Right renal pelvis (tissue), 4 donors: ENCODE data around the gene SPTBN5. TPM values are rescaled to one million over a fixed set of nuclear protein-coding genes. Genes with fewer than 3 reads are reported as not detected.

Experiments
- DNase-seq, 4 donors: peaks; one replicate each; pipeline ENCODE4 v3.0.0-alpha.2; 2013; ENCODE audit warnings: low read depth in 4 of 4, low spot score in 3 of 4, missing footprints in 1 of 4
- polyA plus RNA-seq, 4 donors: library from polyadenylated mRNA; unstranded; fragments of 120-200 nt; gene quantifications; one replicate each; pipeline ENCODE4 v1.2.1, GENCODE V29; 2013; ENCODE audit not compliant: insufficient read length in 4 of 4

The SPTBN5 gene
- polyA plus RNA-seq, 4 donors, result 2.6 to 3.0 (median 2.7) TPM

DNA sequence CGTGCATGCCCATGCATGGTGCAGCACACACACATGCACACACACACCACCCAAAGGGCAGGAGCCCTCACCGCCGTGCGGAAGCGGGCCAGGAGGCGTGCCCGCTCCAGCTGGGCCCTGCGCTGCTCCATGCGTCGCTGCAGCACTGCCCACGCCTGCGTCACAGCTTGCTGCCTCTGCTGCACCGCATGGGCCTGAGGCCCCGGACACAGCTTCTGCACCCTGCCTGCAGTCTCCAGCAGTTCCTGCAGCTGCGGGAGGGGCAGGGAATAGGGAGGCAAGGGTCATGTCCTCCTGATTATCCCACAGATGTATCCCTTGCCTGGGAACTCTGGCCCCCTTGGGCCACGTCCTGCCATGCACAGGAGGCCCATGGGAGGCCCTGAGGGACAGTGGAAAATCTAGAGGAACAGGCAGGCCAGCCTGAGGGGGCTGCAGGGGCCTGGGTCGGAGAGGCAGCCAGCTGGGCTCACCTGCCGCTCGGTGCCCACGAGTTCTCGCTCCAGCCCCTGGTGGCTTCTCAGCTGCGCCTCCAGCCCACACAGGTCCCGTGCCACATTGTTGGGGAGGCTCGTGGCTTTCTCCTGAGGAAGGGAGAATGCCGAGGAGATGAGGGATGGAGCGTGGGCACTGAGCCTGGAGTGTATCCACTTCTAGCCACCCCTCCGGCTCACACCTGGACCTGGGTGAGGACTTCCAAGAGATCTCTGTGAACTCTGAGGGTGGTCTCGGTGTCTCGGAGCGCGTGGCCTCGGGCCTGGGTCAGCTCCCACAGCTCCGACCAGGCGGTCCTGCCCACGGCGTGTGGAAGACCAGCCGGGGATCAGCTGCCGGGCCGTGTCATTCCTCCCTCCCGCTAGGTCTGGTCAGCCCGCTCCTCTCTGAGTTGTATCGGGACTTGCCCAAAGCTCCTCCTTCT lies 23.8 kb downstream of the SPTBN5 start:
- DNase-seq, result no peak

DNA sequence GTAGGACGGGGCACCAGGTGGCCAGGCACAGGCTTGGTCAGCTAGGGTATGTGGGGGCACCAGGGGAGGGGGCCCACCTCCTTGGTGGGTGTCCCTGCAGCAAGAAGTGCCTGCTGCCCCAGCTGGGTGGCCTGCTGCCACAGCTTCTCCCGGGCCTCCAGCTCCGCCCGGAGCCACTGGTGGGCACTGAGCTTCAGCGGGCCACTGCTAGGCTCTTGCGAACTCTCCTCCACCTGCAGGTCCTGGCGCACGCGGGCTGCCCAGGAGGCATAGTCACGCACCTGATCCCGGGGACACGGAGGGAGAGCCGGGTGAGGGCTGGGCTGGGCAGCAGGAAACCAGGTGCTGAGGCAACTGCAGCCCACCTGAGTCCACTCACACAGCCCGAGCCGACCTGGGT lies 25.5 kb downstream of the SPTBN5 start:
- DNase-seq, result no peak

DNA sequence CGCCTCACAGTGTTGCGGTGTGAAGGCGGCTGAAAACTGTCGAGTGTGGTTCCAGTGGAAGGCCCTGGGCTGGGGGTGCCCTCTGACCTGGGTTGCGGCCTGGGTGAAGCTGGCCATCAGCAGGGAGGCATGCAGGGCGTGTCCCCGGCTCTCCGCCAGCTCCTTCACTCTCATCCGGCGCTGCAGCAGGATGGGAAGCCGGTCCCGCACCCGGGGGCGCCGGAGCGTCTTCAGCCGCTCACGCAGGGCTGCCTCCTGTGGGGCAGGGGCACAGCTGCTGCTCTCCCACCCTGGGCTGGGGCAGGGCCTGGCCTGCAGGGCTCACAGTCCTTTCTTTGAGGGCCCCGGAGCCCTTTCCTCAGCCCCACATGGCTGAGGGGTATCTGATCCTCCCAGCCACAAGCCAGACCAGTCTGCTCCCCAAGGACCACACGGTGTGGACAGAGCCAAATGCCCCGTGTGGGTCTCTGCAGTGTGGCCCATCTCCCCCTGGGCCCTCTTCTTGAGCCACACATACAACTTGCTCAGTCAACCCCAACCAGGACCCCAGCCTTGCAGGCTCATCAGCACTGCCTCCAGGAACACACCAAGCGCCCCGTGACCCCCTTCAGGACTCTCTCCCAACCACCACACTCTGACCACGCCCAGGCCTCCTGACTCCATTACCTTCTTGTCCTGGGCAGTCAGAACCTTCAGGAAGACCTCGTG lies 26.8 kb downstream of the SPTBN5 start:
- no peak for DNase-seq

DNA sequence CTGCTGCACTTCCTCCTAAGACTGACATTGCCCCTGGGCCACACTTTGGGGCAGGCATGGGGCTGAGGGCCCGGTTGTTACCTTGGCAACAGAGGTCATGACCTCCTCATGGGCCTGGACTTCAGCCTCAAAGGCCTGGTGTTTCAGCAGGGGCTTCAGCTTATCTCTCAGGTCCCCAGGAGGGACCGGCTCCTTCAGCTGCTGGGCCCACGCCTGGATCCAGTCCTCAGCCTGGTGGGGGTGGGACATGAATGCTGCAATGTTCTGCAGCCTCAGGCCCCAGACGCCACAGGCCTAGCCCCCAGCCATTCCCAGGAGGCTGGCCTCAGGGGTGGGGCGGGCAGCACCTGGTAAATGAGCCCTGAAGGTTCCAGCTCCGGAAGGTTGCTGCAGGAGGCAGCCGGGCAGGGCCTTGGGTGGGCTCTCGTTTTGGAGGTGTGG lies 27.6 kb downstream of the SPTBN5 start:
- DNase-seq, result no peak

DNA sequence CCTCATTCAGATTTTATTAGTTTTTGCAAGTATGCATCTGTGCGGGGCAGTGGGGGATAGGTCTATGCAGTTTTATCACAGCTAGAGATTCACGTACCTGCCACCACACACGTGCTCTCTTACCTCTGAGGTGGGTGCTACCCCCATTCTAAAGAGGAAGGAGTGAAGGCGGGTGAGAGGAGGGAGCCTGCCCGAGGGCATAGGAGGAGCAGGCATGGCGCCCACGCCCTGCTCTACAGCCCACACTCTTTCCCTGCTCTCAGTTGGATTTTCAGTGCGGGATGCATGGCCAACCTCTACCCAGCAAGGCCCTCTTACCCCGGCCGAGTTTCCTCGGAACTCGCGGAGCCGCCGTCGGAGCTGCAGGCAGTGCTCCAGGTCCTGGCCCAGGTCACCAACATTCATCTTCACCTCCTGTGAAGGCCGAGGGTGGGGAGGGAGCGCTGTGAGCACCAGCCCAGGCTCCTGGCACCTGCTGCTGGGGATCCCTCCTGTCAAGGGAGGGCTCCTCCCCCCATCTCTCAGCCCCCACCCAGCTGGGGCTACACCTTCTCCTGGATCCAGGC lies 28.3 kb downstream of the SPTBN5 start:
- no peak for DNase-seq

DNA sequence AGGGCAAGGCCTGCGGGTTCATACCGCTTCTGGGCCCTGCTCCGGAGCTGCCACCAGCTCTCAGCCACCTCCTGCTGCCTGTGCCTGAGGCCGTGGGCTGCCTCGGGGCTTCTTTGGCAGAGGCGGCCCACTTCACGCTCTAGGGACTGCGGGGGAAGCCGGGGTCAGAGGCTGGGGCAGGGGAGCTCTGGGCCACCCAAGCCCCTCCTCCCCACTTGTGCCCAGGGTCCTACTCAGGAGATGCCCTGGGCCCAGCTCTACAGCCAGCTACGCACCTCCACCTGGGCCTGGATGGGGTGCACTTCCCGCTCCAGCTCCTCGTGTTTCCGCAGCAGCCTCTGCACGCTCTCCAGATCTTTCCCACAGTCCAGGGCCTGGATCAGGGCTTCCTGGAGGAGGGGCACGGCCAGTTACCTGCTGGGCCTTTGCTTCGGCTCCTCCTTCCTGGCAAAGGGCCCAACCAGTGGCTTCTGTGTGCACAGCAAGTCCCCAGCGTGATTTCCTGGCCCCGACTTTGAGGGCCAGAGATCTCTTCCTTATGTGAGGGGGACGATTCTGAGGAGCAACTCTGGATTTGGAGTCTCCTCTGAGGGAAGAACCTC lies 31.2 kb downstream of the SPTBN5 start:
- no peak for DNase-seq

DNA sequence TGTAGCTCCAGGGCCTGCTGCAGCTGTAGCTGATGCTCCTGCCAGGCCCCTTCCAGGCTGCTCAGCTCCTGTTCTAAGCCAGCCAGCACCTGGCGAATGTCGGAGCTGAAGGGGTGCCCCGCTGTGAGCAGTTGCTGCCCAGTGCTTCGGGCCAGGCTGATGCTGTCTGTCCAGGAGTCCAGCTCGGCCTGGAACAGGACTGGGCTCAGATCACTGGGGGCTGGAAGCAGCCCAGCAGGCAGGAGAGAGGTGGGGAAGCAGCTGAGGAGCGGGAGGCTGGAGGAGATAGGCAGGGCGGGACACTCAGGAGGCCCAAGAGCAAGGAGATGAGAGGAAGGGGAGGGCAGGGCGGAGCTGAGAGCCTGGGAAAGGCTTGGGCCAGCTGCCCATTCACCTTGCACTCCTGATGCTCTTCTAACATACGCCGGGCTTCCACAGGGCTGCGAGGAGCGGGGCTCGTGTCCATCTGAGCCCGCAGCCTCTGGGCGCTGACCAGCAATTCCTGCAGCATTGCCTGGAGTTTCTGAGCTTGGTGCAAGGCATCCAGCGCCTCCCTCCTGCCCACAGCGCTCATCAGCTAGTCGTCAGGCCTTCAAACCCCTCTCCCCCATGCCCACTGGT lies 32.0 kb downstream of the SPTBN5 start:
- no peak for DNase-seq

DNA sequence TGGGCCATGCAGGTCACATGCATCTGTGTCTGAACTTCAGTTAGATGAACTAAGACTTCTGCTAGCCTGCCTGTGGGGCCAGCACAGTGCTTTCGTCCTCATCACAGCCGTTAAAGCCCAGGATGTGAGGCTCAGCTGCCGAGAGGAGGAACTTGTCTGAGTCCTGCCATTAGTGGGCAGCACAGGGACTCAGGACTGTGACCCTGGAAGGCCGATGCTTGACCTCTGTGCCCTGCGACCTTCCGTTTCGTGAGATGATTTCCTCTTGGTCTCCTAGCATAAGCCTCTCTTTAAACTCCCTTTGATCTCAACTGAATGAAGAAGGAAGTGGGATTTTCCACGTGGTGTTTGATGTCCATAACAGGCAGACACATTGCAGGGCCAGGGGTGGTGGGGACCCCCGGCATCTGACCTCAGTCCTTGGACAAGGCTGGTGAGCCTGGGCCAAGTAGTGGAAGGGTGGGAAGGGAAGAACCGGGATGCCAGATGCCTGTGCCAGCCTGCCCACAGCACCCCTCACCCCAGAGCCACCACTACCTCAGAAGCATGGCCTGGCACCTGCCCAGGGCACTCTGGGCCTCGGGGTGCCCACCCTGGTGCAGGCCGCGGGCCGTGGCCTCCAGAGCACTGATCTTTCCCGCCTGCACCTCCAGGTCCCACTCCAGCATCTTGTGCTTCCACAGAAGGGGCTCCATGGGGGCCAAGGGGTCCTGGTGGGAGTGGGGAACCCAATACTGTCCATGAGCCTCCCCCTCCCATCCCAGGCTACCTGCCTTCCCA lies 33.6 kb downstream of the SPTBN5 start:
- DNase-seq, result no peak

DNA sequence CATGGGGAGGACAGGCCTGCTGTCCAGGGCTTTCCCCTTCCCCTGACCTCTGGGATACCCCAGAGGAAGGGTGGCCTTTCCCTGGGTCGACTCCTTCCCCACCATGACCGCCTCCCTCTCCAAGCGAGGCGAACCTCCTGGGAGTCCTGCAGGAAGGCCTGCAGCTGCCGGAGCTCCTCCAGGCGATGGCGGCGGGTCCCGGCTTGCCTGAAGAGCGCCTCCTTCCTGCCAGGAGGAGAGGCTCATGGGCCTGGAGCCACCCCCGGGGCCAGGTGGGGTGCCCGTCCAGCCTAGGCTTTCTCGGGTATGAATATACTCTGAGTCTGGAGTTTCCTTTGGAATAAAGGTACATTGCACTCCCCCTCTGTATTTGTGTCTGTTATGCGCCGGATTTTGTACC lies 35.1 kb downstream of the SPTBN5 start:
- DNase-seq, result no peak

DNA sequence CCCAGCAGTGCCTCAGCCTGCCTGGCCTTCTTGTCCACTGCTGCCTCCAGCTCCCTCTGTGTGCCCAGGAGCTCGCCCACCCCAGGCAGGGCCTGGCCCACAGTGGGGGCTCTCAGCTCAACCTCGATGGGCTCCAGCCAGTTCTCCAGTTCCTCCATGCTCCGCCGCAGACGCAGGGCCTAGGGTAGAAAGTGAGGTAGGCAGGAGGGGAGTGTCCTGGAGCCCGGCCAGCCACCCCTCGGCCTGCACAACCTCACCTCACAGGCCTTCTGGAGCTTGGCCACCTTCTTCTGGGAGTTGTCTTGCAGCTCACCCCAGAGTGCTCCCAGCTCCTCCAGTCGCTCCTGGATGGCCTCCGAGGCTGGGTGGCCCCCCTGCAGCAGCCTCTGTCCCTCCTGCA lies 36.5 kb downstream of the SPTBN5 start:
- DNase-seq, result no peak

DNA sequence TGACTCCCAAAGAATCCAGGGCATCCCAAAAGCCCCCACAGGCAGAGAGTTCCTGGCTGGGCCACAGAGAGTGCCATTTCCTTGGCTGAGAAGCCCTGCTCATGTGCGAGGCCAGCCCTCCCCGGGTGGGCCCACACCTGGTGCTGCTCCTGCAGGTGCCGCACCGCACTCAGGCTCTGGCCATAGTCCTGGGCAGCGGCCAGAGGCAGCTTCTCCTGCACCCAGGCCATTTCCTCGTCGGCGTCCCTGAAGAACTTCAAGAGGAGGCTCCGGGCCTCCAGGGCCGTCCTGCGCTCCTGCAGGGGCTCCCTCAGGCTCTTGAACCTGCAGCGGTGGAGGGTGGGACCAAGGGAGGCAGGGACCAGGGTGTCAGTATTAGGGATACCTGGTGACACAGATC lies 37.1 kb downstream of the SPTBN5 start:
- DNase-seq, result no peak

DNA sequence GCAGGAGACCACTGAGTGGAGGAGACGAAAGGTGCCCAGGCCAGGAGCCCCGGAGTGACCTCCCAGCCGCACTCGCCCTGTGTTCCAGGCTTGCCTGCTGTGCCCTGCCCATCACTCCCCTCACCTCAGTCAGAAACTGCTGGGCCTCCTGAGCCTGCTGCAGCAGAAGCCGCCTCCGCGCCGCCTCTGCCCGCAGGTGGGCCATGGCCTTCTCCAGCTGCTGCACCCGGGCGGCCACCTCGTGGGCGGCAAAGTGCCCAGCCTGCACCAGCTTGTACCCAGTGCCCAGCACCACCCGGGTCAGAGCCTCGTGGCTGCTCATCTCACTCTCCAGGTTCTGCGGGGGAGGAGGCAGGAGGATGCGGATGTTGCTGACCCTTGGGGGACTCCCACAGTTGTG lies 37.6 kb downstream of the SPTBN5 start:
- DNase-seq, result no peak

DNA sequence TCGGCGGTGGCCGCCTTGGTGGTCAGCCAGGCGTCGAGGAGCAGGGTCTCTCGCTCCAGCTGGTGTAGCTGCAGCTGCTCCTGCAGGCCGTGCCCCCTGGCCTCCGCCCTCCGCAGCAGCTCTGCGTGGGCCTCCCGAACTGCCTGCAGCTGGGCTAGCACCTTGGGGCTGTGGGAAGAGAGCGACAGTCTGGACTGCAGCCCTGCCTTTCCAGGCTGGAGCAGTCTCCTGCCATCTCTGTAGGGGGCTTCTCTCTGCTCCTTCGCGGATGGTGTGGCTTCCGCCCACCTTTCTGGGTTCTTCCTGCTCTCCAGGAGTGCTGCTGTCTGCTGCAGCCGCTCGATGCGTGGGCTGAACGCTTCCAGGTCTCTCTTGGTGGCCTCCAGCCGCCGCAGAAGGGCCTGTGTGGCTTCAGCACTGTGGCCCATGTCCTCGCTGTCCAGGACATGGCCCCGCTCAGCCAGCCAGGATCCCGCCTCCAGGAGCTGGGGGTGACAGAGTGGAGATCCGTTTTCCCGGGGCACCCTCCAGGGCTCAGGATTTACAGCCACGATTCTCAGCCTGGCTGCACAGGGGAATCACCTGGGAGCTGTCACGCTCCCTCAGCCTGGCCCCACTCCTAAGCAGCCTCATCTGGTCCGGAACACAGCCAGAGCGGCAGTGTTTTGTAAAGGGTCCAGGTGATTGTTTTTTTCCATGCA lies 38.4 kb downstream of the SPTBN5 start:
- peak in 2 of 4 donors; percentile 43 to 60 for DNase-seq

DNA sequence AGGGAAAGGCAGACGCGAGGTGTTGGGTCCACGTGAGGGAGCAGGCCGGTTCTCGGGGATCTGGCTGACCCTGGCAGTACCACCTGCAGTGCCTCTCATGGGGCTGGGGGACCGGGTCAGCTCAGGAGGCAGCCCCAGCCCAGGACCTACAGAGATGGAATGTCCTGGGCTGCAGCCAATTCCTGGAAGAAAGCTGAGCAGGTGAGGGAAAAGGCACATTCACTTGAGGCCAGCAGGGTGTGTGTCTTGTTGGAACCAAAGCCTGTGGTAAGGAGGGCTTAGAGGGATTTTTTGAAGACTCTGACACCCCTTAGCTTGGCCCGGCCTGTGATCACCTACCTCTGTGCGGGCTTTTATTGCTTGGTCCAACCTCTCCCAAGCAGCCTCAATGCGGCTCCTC lies 39.4 kb downstream of the SPTBN5 start:
- DNase-seq, result no peak

DNA sequence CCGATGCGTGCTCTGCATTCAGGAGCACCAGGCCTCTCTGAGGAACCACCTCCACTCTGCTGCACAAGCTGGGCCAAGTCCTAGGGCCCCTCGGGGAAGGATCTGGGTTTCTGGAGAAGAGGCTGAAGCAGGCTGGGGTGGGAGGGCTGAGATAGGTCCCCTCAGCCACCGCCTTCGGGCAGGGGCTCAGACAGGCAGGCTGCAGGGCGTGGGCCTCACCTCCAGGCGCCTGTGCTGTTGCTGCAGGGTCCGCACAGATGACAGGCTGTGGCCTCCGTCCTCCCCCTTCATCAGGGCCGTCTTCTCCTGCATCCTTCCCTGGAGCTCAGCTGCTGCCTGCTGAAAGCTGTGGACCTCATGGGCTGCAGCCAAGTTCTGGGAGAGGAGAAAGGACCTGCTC lies 40.0 kb downstream of the SPTBN5 start:
- no peak for DNase-seq

DNA sequence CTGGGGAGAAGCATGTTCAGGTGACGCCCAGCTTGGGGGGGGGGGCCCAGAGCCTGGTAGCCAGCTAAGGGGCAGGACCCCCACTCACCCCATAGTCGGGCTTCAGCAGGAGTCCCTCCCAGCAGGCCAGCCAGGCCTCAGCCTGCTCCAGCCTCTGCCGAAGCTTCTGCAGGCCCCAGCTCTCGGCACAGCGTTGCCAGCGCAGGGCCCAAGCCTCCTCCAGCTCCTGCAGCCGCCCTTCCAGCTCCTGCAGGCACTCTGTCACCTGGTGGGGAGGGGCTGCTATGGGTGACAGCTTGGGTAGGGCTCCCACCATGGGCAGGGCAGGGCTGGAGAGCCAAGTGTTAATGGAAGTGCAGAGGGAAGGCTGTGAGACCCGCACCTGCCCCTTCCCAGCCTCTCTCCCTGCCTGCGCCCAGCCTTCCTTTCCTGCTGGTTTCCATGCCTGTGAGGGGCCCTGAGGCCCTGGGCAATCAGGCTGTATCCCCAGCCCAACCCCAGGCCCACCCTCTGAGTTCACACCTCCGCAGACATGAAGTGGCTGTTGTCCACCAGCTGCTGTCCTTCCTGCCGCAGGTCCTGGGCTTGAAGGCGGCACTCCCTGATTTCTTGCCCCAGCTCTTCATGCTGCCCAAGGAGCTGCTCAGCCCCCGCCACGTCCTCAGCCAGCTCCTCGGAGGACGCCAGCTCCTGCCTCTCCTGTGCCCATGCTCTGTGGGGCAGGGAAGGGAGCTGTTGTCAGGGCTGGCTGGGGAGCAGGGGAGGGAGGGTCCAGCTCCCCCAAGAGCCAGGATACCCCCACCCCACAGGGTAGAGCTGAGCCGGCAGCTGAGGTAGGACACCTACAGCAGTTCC lies 40.9 kb downstream of the SPTBN5 start:
- DNase-seq, result no peak

DNA sequence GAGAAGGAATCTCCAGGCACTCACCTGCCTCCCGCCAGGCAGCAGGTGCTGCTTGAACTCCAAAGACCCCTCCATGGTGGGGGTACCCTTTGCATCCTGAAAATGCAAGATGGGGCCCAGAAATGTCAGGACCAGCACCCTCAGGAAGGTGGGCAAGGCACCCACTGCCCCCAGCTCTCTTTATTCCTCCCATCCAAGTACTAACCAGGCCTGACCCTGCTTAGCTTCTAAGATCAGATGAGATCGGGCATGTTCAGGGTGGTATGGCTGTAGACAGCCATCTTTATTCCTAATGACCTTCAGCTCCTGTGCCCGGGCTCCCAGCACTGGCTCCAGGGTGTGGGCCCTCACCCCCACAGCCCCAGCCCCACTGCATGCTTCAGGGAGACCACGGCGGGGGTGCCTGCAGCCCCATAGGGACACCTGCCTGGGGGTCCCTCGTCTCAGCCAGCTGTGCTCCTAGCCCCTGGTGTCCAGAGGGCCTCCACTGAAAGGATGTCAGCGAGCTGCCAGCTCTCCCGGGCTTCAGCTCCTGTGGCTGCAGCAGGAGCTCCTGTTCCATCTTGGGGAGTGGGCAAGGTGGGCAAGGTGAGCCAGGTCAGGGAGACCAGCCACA lies 42.0 kb downstream of the SPTBN5 start:
- DNase-seq, result no peak

DNA sequence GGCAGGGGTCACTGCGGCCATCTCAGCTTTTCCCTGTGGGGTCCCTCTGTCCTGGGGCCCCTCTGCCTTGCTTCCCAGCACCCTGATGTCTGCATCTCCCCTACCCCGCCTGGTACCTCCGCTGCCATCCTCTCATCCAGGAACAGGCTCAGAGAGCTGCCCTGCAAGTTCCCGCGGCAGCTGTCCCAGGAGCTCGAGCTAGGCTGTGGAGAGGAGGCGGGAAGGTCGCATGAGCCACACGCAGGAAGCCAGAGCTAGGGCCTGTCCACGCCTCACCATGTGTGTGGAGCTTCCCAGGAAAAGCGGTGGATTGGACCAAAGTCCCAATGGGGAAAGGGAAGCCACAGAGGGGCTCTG lies 42.7 kb downstream of the SPTBN5 start:
- no peak for DNase-seq
